HG03066 (cell line): Measurements from ENCODE around the gene PSG6.
"Not testable (repeated sequence)": the region's sequence is repeated elsewhere in the genome, so short reads cannot be mapped to it uniquely, and the experiment has no call there.

ENCODE experiments used
- ATAC-seq: cut with Tn5 transposase; IDR thresholded peaks from one replicate; pipeline ENCODE4 v1.9.1; 2021; ENCODE audit warnings: low read depth; ENCODE audit not compliant: unreplicated experiment

Gene PSG6

GRCh38 chr19:42856866-42857543 lies 60.7 kb downstream of the PSG6 start:
- ATAC-seq: not testable (repeated sequence)

GRCh38 chr19:42854745-42855144 lies 62.9 kb downstream of the PSG6 start:
- ATAC-seq: not testable (repeated sequence)

- ATAC-seq: not testable (repeated sequence)
Observed at GRCh38 chr19:42853231-42853630, 64.5 kb downstream of the PSG6 start.

GRCh38 chr19:42852821-42853220 lies 64.9 kb downstream of the PSG6 start:
- not testable (repeated sequence) for ATAC-seq
